ENCODE results near the gene MYO9B.
"Not testable (repeated sequence)": the region's sequence is repeated elsewhere in the genome, so short reads cannot be mapped to it uniquely, and the experiment has no call there.

Gene MYO9B

GRCh38 chr19:17129377-17129776 lies 53.8 kb downstream of the MYO9B start:
- H3K27ac ChIP-seq (ENCODE audit: low read depth, low read length), result no peak overlapping the region
- H3K4me1 ChIP-seq (ENCODE audit: control insufficient read depth, insufficient read depth, low read length), result peaks cover 7% of the 10 kb centered on the region
- H3K9ac ChIP-seq (ENCODE audit: low read depth, low read length), result no peak overlapping the region
- no peak overlapping the region for H3K4me3 ChIP-seq (ENCODE audit: low read depth, low read length)
- H3K36me3 ChIP-seq (ENCODE audit: control insufficient read depth, insufficient read depth, low read length), result no peaks in the 10 kb centered on the region
- no peaks in the 10 kb centered on the region for H3K9me3 ChIP-seq (ENCODE audit: control insufficient read depth, insufficient read depth, low read length)
- H3K27me3 ChIP-seq (ENCODE audit: control insufficient read depth, insufficient read depth, low read length), result no peaks in the 10 kb centered on the region

- Histone ChIP-seq H3K27me3 (ENCODE audit: control insufficient read depth, insufficient read depth, low read length) (no peaks in the 10 kb centered on the region), H3K36me3 (ENCODE audit: control insufficient read depth, insufficient read depth, low read length) (no peaks in the 10 kb centered on the region), H3K4me3 (ENCODE audit: low read depth, low read length) (peak overlapping the region; percentile 38; the same call in 1 of the 2 replicates), H3K27ac (ENCODE audit: low read depth, low read length) (peak overlapping the region; percentile 98), H3K4me1 (ENCODE audit: control insufficient read depth, insufficient read depth, low read length) (peaks cover 11% of the 10 kb centered on the region), H3K9me3 (ENCODE audit: control insufficient read depth, insufficient read depth, low read length) (no peaks in the 10 kb centered on the region), H3K9ac (ENCODE audit: low read depth, low read length) (peak overlapping the region; percentile 67)
Observed at GRCh38 chr19:17135001-17135853, 59.6 kb downstream of the MYO9B start.

GRCh38 chr19:17136021-17136420 lies 60.4 kb downstream of the MYO9B start:
- H3K27me3 ChIP-seq (ENCODE audit: control insufficient read depth, insufficient read depth, low read length), result no peaks in the 10 kb centered on the region
- H3K27ac ChIP-seq (ENCODE audit: low read depth, low read length), result peak overlapping the region; percentile 98
- H3K9ac ChIP-seq (ENCODE audit: low read depth, low read length), result peak overlapping the region; percentile 60; the same call in 1 of the 2 replicates
- no peaks in the 10 kb centered on the region for H3K9me3 ChIP-seq (ENCODE audit: control insufficient read depth, insufficient read depth, low read length)
- H3K4me3 ChIP-seq (ENCODE audit: low read depth, low read length), result no peak overlapping the region
- no peaks in the 10 kb centered on the region for H3K36me3 ChIP-seq (ENCODE audit: control insufficient read depth, insufficient read depth, low read length)
- peaks cover 11% of the 10 kb centered on the region for H3K4me1 ChIP-seq (ENCODE audit: control insufficient read depth, insufficient read depth, low read length)

GRCh38 chr19:17136617-17137016 lies 61.0 kb downstream of the MYO9B start:
- no peak overlapping the region for H3K4me3 ChIP-seq (ENCODE audit: low read depth, low read length)
- H3K36me3 ChIP-seq (ENCODE audit: control insufficient read depth, insufficient read depth, low read length), result peaks cover under 1% of the 10 kb centered on the region; the same call in 1 of the 2 replicates
- H3K9me3 ChIP-seq (ENCODE audit: control insufficient read depth, insufficient read depth, low read length), result no peaks in the 10 kb centered on the region
- H3K27ac ChIP-seq (ENCODE audit: low read depth, low read length), result peak overlapping the region; percentile 98
- H3K9ac ChIP-seq (ENCODE audit: low read depth, low read length), result no peak overlapping the region
- peaks cover 11% of the 10 kb centered on the region for H3K4me1 ChIP-seq (ENCODE audit: control insufficient read depth, insufficient read depth, low read length)
- H3K27me3 ChIP-seq (ENCODE audit: control insufficient read depth, insufficient read depth, low read length), result no peaks in the 10 kb centered on the region

GRCh38 chr19:17137417-17137816 lies 61.8 kb downstream of the MYO9B start:
- H3K27ac ChIP-seq (ENCODE audit: low read depth, low read length), result no peak overlapping the region
- peaks cover 3% of the 10 kb centered on the region; the same call in 1 of the 2 replicates for H3K36me3 ChIP-seq (ENCODE audit: control insufficient read depth, insufficient read depth, low read length)
- H3K9ac ChIP-seq (ENCODE audit: low read depth, low read length), result no peak overlapping the region
- H3K27me3 ChIP-seq (ENCODE audit: control insufficient read depth, insufficient read depth, low read length), result no peaks in the 10 kb centered on the region
- no peaks in the 10 kb centered on the region for H3K9me3 ChIP-seq (ENCODE audit: control insufficient read depth, insufficient read depth, low read length)
- no peak overlapping the region for H3K4me3 ChIP-seq (ENCODE audit: low read depth, low read length)
- H3K4me1 ChIP-seq (ENCODE audit: control insufficient read depth, insufficient read depth, low read length), result peaks cover 11% of the 10 kb centered on the region

GRCh38 chr19:17138052-17138846 lies 62.7 kb downstream of the MYO9B start:
- H3K9me3 ChIP-seq (ENCODE audit: control insufficient read depth, insufficient read depth, low read length); H3K27me3 ChIP-seq (ENCODE audit: control insufficient read depth, insufficient read depth, low read length); H3K36me3 ChIP-seq (ENCODE audit: control insufficient read depth, insufficient read depth, low read length); H3K27ac ChIP-seq (ENCODE audit: low read depth, low read length); H3K4me3 ChIP-seq (ENCODE audit: low read depth, low read length); H3K9ac ChIP-seq (ENCODE audit: low read depth, low read length): not testable (repeated sequence)
- peaks cover 11% of the 10 kb centered on the region for H3K4me1 ChIP-seq (ENCODE audit: control insufficient read depth, insufficient read depth, low read length)

- Histone ChIP-seq H3K9ac (ENCODE audit: low read depth, low read length) (no peak overlapping the region), H3K9me3 (ENCODE audit: control insufficient read depth, insufficient read depth, low read length) (no peaks in the 10 kb centered on the region), H3K4me1 (ENCODE audit: control insufficient read depth, insufficient read depth, low read length) (peaks cover 11% of the 10 kb centered on the region), H3K27ac (ENCODE audit: low read depth, low read length) (no peak overlapping the region), H3K36me3 (ENCODE audit: control insufficient read depth, insufficient read depth, low read length) (peaks cover 3% of the 10 kb centered on the region; the same call in 1 of the 2 replicates), H3K4me3 (ENCODE audit: low read depth, low read length) (no peak overlapping the region), H3K27me3 (ENCODE audit: control insufficient read depth, insufficient read depth, low read length) (no peaks in the 10 kb centered on the region)
Observed at GRCh38 chr19:17138937-17139598, 63.5 kb downstream of the MYO9B start.

GRCh38 chr19:17144771-17145170 lies 69.2 kb downstream of the MYO9B start:
- H3K27ac ChIP-seq (ENCODE audit: low read depth, low read length); H3K9ac ChIP-seq (ENCODE audit: low read depth, low read length); H3K27me3 ChIP-seq (ENCODE audit: control insufficient read depth, insufficient read depth, low read length); H3K9me3 ChIP-seq (ENCODE audit: control insufficient read depth, insufficient read depth, low read length); H3K4me1 ChIP-seq (ENCODE audit: control insufficient read depth, insufficient read depth, low read length); H3K4me3 ChIP-seq (ENCODE audit: low read depth, low read length): not testable (repeated sequence)
- H3K36me3 ChIP-seq (ENCODE audit: control insufficient read depth, insufficient read depth, low read length), result peaks cover 15% of the 10 kb centered on the region; the same call in 1 of the 2 replicates

- Histone ChIP-seq H3K27ac (ENCODE audit: low read depth, low read length) (no peak overlapping the region), H3K27me3 (ENCODE audit: control insufficient read depth, insufficient read depth, low read length) (no peaks in the 10 kb centered on the region), H3K4me1 (ENCODE audit: control insufficient read depth, insufficient read depth, low read length) (no peaks in the 10 kb centered on the region), H3K4me3 (ENCODE audit: low read depth, low read length) (no peak overlapping the region), H3K9ac (ENCODE audit: low read depth, low read length) (no peak overlapping the region), H3K36me3 (ENCODE audit: control insufficient read depth, insufficient read depth, low read length) (peaks cover 15% of the 10 kb centered on the region; the same call in 1 of the 2 replicates), H3K9me3 (ENCODE audit: control insufficient read depth, insufficient read depth, low read length) (no peaks in the 10 kb centered on the region)
Observed at GRCh38 chr19:17145546-17146497, 70.2 kb downstream of the MYO9B start.

- Histone ChIP-seq H3K9me3 (ENCODE audit: control insufficient read depth, insufficient read depth, low read length) (no peaks in the 10 kb centered on the region), H3K27me3 (ENCODE audit: control insufficient read depth, insufficient read depth, low read length) (no peaks in the 10 kb centered on the region), H3K4me3 (ENCODE audit: low read depth, low read length) (no peak overlapping the region), H3K36me3 (ENCODE audit: control insufficient read depth, insufficient read depth, low read length) (peaks cover 19% of the 10 kb centered on the region), H3K9ac (ENCODE audit: low read depth, low read length) (no peak overlapping the region), H3K27ac (ENCODE audit: low read depth, low read length) (no peak overlapping the region), H3K4me1 (ENCODE audit: control insufficient read depth, insufficient read depth, low read length) (no peaks in the 10 kb centered on the region)
Observed at GRCh38 chr19:17148130-17148529, 72.6 kb downstream of the MYO9B start.
